ENCODE data around the gene TCF7.
"Not testable (repeated sequence)": the region's sequence is repeated elsewhere in the genome, so short reads cannot be mapped to it uniquely, and the experiment has no call there.

Gene TCF7

DNA sequence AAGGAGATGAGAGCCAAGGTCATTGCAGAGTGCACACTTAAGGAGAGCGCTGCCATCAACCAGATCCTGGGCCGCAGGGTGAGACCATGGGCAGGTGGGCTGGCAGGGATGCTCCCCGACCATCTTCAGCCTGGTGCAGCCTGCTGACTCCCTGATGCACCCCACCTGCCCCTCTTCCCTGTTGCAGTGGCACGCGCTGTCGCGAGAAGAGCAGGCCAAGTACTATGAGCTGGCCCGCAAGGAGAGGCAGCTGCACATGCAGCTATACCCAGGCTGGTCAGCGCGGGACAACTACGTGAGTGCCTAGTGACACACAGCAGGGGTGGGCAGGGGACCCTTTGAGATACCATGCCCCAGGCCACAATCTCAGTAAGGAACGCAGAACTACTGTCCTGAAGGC lies 28.3 kb downstream of the TCF7 start:
- DNase-seq (ENCODE audit: extremely low read depth in 1 of 2, low read depth in 1 of 2) = no peak

DNA sequence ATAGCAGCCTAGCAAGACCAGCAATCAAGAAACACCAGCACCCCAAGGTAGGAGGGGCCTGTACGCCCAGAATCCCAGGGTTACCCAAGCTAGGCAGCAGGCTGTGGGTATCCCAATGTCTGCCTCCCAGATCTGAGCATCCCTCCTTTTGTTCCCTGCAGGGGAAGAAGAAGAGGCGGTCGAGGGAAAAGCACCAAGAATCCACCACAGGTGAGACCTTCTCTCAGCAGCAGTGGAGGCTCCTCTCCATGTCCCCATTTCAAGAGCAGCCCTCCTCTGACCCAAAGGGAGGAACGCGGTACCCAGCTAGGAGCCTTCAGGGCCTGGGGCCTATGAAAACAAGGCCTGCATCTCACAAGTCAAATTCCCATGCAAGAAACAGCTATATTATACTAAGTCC lies 28.9 kb downstream of the TCF7 start:
- DNase-seq (ENCODE audit: extremely low read depth in 1 of 2, low read depth in 1 of 2) = no peak

DNA sequence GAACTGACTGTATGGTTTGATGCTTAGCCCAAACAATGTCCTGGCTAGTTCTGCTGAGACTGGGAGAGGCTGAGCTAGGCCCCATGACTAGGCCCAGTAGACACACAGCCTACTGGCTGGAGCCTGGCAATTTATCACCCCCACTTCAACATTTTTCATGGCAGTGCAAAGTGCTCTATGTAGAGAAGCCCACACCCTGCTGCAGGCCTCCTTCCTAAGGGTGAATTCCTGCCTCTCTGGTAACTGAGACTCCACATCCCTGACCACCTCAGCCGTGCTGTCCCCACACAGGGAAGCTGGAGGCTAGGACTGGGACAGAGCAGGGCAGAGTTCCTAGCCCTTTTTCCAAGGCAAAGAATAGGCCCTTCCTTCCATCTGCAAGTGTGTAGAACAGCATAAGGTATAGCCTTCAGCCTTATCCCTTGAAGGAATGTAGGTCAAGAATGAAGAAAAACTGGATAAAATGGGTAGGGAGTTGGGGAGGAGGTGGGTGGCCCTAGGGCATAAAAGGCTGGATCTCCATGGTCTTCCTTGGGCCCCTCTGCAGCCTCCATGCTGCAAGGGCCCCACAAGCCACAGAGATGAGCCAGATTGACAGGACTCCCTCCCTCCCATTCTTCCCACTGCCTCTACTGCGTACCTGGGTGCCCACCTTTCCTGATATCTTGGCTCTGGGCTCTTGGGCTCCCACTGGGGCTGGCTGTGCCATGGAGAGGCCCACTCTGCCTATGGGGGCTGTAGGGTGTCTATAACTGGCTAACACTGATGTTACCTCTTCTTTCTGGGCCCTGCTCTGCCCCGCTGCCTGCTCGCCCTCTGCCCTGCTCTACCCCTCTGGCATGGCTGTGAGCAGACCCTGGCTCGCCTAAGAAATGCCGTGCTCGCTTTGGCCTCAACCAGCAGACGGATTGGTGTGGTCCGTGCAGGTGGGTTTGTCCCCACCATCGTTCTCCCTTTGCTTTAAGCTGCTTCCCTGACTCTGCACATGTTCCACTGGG lies 29.8 kb downstream of the TCF7 start:
- no peak for DNase-seq (ENCODE audit: extremely low read depth in 1 of 2, low read depth in 1 of 2)

DNA sequence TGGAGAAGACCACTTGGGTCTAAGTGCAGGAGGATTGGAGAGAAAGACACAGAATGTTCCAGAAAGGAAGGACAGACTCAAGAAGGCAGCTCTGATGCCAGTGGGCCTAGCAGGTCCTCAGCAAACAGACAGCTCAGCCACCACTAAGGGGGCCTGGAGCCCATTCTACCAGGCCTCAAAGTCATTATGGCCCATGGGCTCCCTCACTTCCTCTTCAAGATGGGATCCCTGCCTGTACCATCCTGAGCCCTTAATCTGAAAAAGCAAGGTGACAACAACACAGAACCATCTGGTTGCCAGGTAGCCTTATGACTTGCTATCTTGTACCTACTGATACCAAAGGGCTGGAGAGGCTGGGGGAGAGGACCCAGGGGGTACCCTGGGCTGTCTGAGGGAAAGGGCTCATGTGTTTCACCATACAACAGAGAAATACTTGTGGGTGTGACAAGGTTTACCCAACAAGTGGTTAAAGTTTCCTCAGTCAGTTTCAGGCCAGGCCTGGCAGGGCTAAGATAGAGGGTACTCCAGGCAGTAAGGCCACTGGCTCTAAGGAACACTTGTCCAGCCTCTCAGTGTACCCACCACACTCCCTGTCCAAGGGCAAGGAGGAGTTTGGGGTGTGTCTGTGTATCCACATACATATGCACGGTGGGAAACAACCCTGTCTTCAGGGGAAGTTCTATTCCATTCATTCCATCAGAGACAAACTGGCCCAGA lies 30.7 kb downstream of the TCF7 start:
- no peak for DNase-seq (ENCODE audit: extremely low read depth in 1 of 2, low read depth in 1 of 2)

DNA sequence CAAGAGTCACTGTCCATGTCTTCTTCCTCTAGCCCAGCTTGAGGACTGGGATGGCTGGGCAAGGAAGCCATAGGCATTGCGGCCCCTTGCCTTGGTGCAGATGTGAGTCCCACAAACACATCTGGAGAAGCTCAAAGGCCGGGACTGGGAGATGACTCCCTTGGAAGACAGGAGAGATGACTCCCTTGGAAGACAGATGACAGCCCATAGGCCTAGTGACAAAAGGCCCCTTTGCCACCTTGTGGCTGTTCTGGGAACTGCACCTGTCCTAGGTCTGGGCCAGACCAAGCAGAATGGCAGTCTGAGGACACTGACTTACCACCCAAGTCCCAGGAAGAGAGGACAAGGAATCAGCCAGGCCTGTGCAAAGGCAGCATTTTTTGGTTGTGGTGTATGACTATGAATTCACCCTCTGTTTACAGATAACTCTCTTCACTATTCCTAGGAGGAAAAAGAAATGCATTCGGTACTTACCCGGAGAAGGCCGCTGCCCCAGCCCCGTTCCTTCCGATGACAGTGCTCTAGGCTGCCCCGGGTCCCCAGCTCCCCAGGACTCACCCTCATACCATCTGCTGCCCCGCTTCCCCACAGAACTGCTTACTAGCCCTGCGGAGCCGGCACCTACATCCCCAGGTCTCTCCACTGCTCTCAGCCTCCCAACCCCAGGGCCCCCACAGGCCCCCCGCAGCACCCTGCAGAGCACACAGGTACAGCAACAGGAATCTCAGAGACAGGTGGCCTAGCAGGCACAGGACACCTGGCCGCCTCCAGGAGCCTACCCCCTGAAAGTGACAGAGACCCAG lies 31.5 kb downstream of the TCF7 start:
- peak; percentile 67 to 74 for DNase-seq (ENCODE audit: extremely low read depth in 1 of 2, low read depth in 1 of 2)

DNA sequence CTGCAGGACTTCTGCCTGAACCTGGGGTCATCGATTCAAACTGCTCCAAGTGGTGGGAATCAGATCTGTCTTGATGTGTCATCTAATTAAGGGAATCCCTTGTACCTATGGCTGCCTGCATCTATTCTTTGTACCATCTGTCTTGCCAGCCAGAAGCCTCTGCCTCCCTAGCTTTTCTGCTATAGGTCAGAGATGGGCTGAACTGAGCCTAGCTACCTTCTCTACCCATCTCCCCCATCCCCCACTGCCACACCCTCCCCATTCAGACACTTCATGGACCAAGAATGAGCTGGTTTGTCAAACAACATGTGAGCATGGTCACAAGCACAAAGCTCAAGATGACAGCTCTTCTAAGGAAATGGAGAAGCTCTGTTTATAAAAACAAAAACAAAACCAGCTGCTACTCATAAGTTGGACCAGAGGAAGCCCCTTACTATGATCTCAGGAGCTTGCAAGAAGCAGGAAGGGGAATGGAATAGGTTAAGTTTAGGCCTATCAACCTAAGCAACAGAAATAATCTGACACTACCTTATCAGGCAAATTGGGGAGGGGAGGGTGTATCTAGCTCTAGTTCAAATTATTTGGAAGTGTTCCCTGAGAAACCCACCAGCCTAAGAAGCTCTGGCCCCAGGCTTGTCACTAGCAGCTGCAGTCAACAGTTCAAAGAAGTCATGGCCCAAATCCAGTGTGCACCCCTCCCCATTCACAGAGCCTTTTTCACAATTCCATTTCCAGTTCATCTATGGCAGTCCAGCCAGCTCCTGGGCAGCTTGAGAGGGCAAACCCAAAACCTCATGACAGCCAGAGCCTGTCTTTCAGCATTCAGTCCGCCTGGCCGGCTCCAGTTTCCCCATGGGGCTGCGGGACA lies 32.4 kb downstream of the TCF7 start:
- DNase-seq (ENCODE audit: extremely low read depth in 1 of 2, low read depth in 1 of 2) = no peak

DNA sequence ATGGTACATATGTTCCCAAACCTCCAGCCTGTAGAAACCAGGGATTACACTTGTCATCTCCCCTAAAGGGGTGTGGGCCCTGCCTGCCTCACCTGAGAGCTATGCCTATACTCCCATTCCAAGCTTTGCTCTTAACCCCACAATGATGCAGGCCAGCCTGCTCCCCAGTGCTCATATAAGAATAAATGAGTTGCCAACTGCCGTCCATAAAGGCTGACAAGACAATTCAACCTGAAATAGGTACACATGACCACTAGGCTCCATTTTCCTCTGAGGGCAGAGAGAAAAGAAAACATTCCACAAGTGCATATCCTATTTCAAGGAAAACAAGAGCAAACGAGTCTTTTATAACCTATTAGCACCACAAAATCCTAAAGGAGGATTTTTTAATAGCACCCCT lies 33.8 kb downstream of the TCF7 start:
- no peak for DNase-seq (ENCODE audit: extremely low read depth in 1 of 2, low read depth in 1 of 2)

DNA sequence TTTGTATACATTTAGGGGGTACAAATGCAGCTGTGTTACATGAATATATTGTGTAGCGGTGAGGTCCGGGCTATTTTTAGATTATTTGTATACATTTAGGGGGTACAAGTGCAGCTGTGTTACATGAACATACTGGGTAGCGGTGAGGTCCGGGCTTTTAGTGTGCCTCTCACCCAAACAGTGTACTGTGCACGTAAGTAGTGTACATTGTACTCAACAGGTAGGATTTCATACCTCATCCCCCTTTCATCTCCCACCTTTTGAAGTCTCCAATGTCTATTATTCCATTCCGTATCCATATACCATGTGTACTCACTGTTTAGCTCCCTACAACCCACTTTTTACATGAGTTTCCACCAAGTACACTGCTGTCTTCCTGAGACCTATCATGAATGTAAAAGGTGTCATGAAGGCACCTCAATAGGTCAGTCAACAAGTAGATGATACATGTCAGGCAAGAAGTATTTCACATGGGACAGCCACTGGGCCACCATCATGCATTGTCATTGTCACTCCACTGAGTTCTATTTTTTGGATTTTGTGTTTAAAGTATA lies 34.6 kb downstream of the TCF7 start:
- no peak for DNase-seq (ENCODE audit: extremely low read depth in 1 of 2, low read depth in 1 of 2)

DNA sequence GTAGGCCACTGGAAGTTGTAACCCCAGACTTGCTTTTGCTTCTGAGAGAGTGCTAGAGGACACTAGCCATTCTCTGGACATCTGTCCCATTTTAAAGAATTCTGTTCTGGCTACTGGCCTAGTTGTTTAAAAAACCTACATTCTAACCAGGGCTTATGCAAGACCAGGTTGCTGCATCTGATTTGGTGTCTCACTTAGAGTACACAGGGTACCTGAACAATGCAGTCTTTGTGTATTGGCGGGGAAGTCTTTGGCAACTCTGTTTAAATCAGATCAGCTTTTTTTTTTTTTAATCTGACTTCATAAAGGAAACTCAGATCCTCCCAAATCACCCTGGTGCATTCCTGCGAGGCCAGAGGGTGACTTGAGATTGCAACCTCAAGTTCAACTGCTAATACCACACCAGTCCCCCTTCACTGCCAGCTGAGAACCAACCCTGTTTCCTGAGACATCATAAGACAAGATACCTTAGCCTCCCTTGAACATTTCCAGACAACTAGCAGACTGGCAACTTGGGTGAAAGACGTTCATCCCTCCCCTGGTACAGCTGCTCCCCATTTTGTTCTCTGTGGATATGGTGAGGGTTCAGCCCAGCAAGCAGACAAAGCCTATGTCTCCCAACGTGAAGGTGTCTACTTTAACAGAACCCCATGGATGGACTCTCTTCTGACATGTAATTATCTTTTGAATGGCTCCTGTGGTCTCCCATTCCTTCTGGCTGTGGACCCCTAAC lies 35.3 kb downstream of the TCF7 start:
- DNase-seq (ENCODE audit: extremely low read depth in 1 of 2, low read depth in 1 of 2) = no peak

DNA sequence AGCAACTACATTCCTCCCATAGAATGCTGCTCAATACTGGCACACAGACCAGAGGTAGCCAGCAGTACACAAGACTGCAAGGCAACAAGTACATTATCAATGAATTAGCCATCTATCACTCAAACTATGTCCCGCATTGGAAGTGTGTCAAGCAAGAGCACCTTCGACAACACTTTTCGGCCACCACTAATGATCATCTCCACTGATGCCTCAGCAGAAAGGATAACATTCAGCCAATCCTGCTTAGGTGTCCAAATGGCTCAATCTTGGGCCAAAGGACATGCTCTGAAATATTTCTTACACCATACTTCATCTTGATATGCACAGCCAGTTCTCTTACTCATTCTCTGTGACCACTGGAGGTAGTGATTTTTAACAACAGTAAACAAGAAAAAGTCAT lies 37.2 kb downstream of the TCF7 start:
- DNase-seq (ENCODE audit: extremely low read depth in 1 of 2, low read depth in 1 of 2) = no peak

DNA sequence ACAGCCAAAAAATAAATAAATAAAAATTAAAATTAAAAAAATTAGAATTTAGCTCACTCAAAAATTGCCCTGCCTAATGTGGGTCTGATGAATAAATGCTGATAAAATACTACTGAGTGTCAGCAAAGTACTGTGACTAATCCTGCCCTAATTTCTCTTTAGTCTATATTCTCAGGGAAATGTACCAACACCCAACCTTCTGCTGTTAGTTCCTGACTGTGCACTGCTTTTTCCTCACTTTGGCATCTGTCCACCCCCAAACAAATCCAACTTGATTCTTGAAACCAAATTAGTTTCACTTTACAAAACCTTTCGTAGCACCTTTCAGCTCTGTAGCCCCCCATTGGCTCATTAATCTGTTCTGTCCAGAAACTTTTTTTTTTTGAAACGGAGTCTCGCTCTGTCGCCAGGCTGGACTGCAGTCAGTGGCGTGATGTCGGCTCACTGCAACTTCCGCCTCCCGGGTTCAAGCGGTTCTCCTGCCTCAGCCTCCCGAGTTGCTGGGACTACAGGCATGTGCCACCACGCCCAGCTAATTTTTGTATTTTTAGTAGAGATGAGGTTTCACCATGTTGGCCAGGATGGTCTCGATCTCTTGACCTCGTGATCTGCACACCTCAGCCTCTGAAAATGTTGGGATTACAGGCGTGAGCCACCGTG lies 37.8 kb downstream of the TCF7 start:
- DNase-seq (ENCODE audit: extremely low read depth in 1 of 2, low read depth in 1 of 2) = not testable (repeated sequence)

DNA sequence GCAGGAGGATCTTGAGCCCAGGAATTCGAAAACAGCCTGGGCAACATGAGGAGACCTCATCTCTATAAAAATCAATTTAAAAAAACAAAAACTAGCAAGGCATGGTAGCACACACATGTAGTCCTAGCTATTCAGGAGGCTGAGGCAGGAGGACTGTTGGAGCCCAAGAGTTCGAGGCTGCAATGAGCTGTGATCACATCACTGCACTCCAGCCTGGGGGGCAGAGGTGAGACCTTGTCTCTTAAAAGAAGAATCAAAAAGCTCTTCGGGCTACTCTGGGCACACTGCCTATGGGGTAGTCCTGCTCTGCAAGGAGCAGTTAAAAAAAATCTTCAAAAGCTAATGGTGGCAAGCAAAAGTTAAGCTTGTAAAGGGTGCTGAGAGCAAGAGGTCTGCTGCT lies 38.8 kb downstream of the TCF7 start:
- DNase-seq (ENCODE audit: extremely low read depth in 1 of 2, low read depth in 1 of 2) = no peak

DNA sequence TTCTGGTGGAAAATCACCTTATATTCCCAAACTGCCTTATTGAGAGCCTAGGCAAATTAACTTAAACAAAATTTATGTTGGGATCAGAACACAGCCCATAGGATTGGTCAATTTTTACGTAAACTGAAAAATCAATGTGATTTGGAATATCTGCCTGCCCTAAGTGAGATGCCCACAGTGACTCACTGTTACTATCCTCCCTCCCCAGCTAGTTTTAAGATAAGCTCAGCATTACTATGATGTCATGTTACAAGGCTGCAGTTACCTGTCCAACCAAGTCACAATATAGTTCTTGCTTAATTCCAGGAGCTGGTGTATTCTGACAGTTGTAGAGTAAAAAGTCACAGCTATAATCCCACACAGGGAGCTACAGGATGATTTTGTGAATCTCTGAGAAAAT lies 39.2 kb downstream of the TCF7 start:
- no peak for DNase-seq (ENCODE audit: extremely low read depth in 1 of 2, low read depth in 1 of 2)

DNA sequence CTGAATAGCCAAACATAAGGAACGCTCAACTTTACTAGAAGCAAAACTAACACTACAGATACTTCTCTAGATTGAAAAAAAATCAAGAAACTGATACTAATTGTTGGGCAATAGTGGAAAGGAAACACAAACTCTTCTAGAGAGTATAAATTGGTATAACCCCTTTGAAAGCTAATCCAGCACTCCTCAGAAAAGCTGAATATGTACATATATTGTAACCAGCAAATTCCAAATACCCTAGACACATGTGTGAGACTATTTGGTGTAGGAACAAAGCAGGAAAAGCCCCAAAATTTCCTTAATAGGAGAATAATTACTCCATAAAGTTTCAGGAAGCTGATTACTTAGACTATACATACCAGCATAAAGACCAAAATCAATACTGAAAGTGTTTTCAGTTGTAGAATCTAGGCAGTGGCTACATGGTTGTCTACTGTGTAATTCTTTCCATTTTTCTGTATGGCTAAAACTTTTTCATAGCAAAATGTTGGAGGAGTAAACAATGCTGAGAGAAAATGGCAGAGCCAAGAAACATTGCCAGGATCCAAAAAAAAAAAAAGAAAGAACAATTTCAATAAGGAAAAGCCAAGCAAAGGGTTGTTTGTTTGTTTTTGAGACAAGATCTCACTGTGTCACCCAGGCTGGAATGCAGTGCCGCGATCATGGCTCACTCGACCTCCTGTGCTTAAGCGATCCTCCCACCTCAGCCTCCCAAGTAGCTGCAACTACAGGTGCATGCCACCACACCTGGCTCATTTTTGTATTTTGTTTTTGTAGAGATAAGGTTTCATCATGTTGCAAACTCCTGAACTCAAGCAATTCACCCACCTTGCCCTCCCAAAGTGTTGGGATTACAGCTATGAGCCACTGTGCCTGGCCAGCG lies 47.3 kb downstream of the TCF7 start:
- DNase-seq (ENCODE audit: extremely low read depth in 1 of 2, low read depth in 1 of 2) = no peak

DNA sequence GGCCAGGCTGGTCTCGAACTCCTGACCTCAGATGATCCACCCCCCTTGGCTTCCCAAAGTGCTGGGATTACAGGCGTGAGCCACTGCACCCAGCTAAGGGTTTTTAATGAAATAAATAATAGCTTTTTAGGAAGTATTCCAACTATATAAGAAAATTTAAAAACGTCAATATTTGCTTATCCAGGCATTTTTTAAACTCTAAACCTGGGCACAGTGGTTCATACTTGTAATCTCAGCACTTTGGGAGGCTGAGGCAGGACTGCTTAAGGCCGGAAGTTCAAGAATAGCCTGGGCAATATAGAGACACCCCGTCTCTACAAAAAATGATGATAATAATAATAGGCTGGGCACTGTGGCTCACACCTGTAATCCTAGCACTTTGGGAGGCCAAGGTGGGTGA lies 48.1 kb downstream of the TCF7 start:
- no peak for DNase-seq (ENCODE audit: extremely low read depth in 1 of 2, low read depth in 1 of 2)

DNA sequence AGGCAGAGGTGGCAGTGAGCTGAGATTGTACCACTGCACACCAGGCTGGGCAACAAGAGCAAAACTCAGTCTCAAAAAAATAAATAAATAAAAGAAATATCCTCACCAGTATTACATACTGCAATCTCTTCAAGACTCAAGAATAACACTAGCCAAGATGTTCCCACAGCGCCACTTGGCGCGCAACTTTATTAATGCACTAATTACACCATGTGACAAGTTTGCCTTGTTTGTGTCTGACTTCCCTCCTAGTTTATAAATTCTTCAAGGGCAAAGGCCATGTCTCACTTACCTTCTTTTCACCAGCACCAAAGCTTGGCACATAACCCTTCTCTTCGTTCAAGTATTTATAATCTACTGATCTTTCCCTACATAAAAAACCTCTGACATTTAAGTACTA lies 57.5 kb downstream of the TCF7 start:
- DNase-seq (ENCODE audit: extremely low read depth in 1 of 2, low read depth in 1 of 2) = no peak

DNA sequence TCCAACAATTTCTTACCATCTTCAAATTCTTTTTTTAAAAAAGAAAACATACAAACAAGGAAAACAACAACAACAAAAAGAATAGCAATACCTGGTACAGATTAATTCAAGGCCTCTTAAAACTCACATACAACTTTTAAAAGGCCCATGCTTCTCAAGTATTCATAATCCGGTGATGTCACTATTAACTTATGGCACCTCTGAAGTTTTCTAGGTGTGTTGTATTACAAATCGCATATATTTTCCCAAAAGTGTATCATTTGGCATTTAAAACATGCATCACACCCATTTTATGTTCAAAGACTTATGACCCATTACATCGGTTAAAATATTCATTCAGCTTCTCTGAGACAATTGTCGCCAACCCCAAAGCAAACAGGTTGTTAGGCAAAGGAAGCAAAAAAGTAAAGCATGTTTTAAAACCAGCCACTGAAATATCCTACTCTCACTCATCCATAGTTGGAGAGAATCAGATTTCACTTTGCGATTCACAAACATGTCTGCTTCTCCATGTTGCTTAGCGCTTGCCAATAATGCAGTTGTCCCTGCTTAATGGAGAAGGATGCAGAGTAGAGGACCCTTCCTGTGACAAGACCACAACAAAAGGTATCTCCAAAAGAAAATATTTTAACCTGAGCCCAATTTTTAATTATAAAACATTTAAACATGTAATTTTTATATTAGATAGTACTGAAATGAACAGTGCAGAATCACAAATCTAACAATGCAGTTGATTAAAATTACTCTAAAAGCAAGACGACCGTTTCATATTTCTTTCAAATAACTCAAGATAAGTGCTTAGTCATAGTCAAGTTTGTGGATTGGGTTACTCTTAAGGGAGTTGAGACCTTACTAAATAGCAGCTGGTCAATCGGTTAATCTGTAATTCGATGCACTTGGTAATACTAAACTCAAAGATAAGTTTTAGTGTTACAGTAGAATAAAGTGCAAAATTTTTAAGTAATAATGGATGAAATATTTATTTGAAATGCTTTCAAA lies 60.7 kb downstream of the TCF7 start:
- no peak for DNase-seq (ENCODE audit: extremely low read depth in 1 of 2, low read depth in 1 of 2)

Data from activated CD8-positive, alpha-beta memory T cell treated with anti-CD3 and anti-CD28 coated beads for 1 hour (primary cell).